BE2C (cell line): ENCODE data around the gene SLC7A6.

Experiments used
- DNase-seq: peaks from one replicate; pipeline ENCODE4 v3.0.0-alpha.2; 2020
- H3K27me3 ChIP-seq: fragments of 250-450 bp; sonication (Bioruptor Pico); 2 replicates; pipeline ENCODE4 v1.5.1; 2020; ENCODE audit warnings: mild to moderate bottlenecking
- H3K36me3 ChIP-seq: fragments of 250-450 bp; sonication (Bioruptor Pico); 2 replicates; pipeline ENCODE4 v1.5.1; 2020; ENCODE audit warnings: mild to moderate bottlenecking
- H3K4me1 ChIP-seq: fragments of 250-450 bp; sonication (Bioruptor Pico); 2 replicates; pipeline ENCODE4 v1.5.1; 2020
- H3K4me3 ChIP-seq: 2 replicates; pipeline ENCODE4 v1.5.1; 2011; ENCODE audit warnings: low read depth, low read length
- H3K9me3 ChIP-seq: fragments of 250-450 bp; sonication (Bioruptor Pico); 2 replicates; pipeline ENCODE4 v1.5.1; 2020
- CTCF ChIP-seq: IDR thresholded peaks from 2 replicates; pipeline ENCODE4 v1.5.1; 2012; ENCODE audit warnings: mild to moderate bottlenecking, low read depth, low read length

The SLC7A6 gene

GRCh38 chr16:68346892-68347480 is 82.7 kb downstream of the SLC7A6 start:
- DNase-seq = no peak
- Histone ChIP-seq H3K9me3 (no peaks in the 10 kb centered on the region), H3K4me1 (no peaks in the 10 kb centered on the region), H3K4me3 (no peak overlapping the region), H3K36me3 (peaks cover 62% of the 10 kb centered on the region), H3K27me3 (no peaks in the 10 kb centered on the region)
- no peak for TF ChIP-seq CTCF

- no peak for DNase-seq
- no peaks in the 10 kb centered on the region for H3K4me1 ChIP-seq
- H3K36me3 ChIP-seq = peaks cover 62% of the 10 kb centered on the region
- H3K27me3 ChIP-seq = no peaks in the 10 kb centered on the region
- H3K4me3 ChIP-seq = no peak overlapping the region
- TF ChIP-seq CTCF = no peak
- H3K9me3 ChIP-seq = no peaks in the 10 kb centered on the region
These were observed 83.3 kb downstream of the SLC7A6 start for GRCh38 chr16:68347605-68348004.

- Histone ChIP-seq H3K9me3 (no peaks in the 10 kb centered on the region), H3K27me3 (no peaks in the 10 kb centered on the region), H3K4me1 (no peaks in the 10 kb centered on the region), H3K36me3 (peaks cover 66% of the 10 kb centered on the region), H3K4me3 (no peak overlapping the region)
- TF ChIP-seq CTCF = no peak
- DNase-seq = no peak
These were observed 84.5 kb downstream of the SLC7A6 start for GRCh38 chr16:68348639-68349445.

- no peaks in the 10 kb centered on the region for H3K9me3 ChIP-seq
- no peak for DNase-seq
- no peaks in the 10 kb centered on the region for H3K27me3 ChIP-seq
- H3K36me3 ChIP-seq = peaks cover 73% of the 10 kb centered on the region
- H3K4me1 ChIP-seq = no peaks in the 10 kb centered on the region
- TF ChIP-seq CTCF = no peak
- H3K4me3 ChIP-seq = no peak overlapping the region
These were observed 85.6 kb downstream of the SLC7A6 start for GRCh38 chr16:68349838-68350410.

- no peak overlapping the region for H3K4me3 ChIP-seq
- H3K4me1 ChIP-seq = no peaks in the 10 kb centered on the region
- no peaks in the 10 kb centered on the region for H3K9me3 ChIP-seq
- H3K36me3 ChIP-seq = peaks cover 73% of the 10 kb centered on the region
- DNase-seq = no peak
- no peaks in the 10 kb centered on the region for H3K27me3 ChIP-seq
- no peak for TF ChIP-seq CTCF
These were observed 86.6 kb downstream of the SLC7A6 start for GRCh38 chr16:68350813-68351350.
